ENCODE results near the gene NAV3.

NAV3 gene

GRCh38 chr12:77882709-77883108 lies 52.0 kb downstream of the NAV3 start:
- H3K27me3 Mint-ChIP-seq = no peaks in the 10 kb centered on the region
- H3K9me3 Mint-ChIP-seq = peaks cover 10% of the 10 kb centered on the region
- no peaks in the 10 kb centered on the region for H3K4me1 Mint-ChIP-seq (ENCODE audit: low read depth)
- H3K36me3 Mint-ChIP-seq (ENCODE audit: low read depth) = no peaks in the 10 kb centered on the region
- H3K4me3 Mint-ChIP-seq = no peak overlapping the region
- H3K27ac Mint-ChIP-seq = no peak overlapping the region

- no peak overlapping the region for H3K4me3 Mint-ChIP-seq
- H3K36me3 Mint-ChIP-seq (ENCODE audit: low read depth) = no peaks in the 10 kb centered on the region
- H3K4me1 Mint-ChIP-seq (ENCODE audit: low read depth) = no peaks in the 10 kb centered on the region
- peaks cover 13% of the 10 kb centered on the region for H3K9me3 Mint-ChIP-seq
- H3K27ac Mint-ChIP-seq = no peak overlapping the region
- H3K27me3 Mint-ChIP-seq = no peaks in the 10 kb centered on the region
Observed at GRCh38 chr12:77888611-77889010, 57.9 kb downstream of the NAV3 start.

GRCh38 chr12:77891518-77892147 lies 60.9 kb downstream of the NAV3 start:
- H3K4me1 Mint-ChIP-seq (ENCODE audit: low read depth) = no peaks in the 10 kb centered on the region
- no peaks in the 10 kb centered on the region for H3K36me3 Mint-ChIP-seq (ENCODE audit: low read depth)
- H3K4me3 Mint-ChIP-seq = no peak overlapping the region
- no peak overlapping the region for H3K27ac Mint-ChIP-seq
- H3K9me3 Mint-ChIP-seq = peaks cover 8% of the 10 kb centered on the region
- H3K27me3 Mint-ChIP-seq = no peaks in the 10 kb centered on the region

- Mint-ChIP-seq H3K36me3 (ENCODE audit: low read depth) (no peaks in the 10 kb centered on the region), H3K4me1 (ENCODE audit: low read depth) (no peaks in the 10 kb centered on the region), H3K4me3 (no peak overlapping the region), H3K9me3 (peaks cover 1% of the 10 kb centered on the region), H3K27me3 (no peaks in the 10 kb centered on the region), H3K27ac (no peak overlapping the region)
Observed at GRCh38 chr12:77893918-77894317, 63.2 kb downstream of the NAV3 start.

- Mint-ChIP-seq H3K27ac (no peak overlapping the region), H3K9me3 (no peaks in the 10 kb centered on the region), H3K27me3 (no peaks in the 10 kb centered on the region), H3K4me1 (ENCODE audit: low read depth) (no peaks in the 10 kb centered on the region), H3K4me3 (no peak overlapping the region), H3K36me3 (ENCODE audit: low read depth) (no peaks in the 10 kb centered on the region)
Observed at GRCh38 chr12:77894556-77894955, 63.9 kb downstream of the NAV3 start.

GRCh38 chr12:77895699-77896098 lies 65.0 kb downstream of the NAV3 start:
- no peaks in the 10 kb centered on the region for H3K27me3 Mint-ChIP-seq
- no peaks in the 10 kb centered on the region for H3K36me3 Mint-ChIP-seq (ENCODE audit: low read depth)
- H3K4me3 Mint-ChIP-seq = no peak overlapping the region
- H3K4me1 Mint-ChIP-seq (ENCODE audit: low read depth) = no peaks in the 10 kb centered on the region
- no peak overlapping the region for H3K27ac Mint-ChIP-seq
- H3K9me3 Mint-ChIP-seq = no peaks in the 10 kb centered on the region

GRCh38 chr12:77907936-77908335 lies 77.2 kb downstream of the NAV3 start:
- no peak overlapping the region for H3K4me3 Mint-ChIP-seq
- no peak overlapping the region for H3K27ac Mint-ChIP-seq
- peaks cover 11% of the 10 kb centered on the region for H3K9me3 Mint-ChIP-seq
- H3K4me1 Mint-ChIP-seq (ENCODE audit: low read depth) = no peaks in the 10 kb centered on the region
- H3K27me3 Mint-ChIP-seq = no peaks in the 10 kb centered on the region
- no peaks in the 10 kb centered on the region for H3K36me3 Mint-ChIP-seq (ENCODE audit: low read depth)

GRCh38 chr12:77914081-77914488 lies 83.4 kb downstream of the NAV3 start:
- H3K36me3 Mint-ChIP-seq (ENCODE audit: low read depth) = no peaks in the 10 kb centered on the region
- peaks cover 5% of the 10 kb centered on the region for H3K9me3 Mint-ChIP-seq
- no peak overlapping the region for H3K4me3 Mint-ChIP-seq
- no peak overlapping the region for H3K27ac Mint-ChIP-seq
- H3K4me1 Mint-ChIP-seq (ENCODE audit: low read depth) = no peaks in the 10 kb centered on the region
- H3K27me3 Mint-ChIP-seq = no peaks in the 10 kb centered on the region

- Mint-ChIP-seq H3K9me3 (peaks cover 5% of the 10 kb centered on the region), H3K36me3 (ENCODE audit: low read depth) (no peaks in the 10 kb centered on the region), H3K27ac (no peak overlapping the region), H3K4me3 (no peak overlapping the region), H3K4me1 (ENCODE audit: low read depth) (no peaks in the 10 kb centered on the region), H3K27me3 (no peaks in the 10 kb centered on the region)
Observed at GRCh38 chr12:77915071-77915600, 84.4 kb downstream of the NAV3 start.

GRCh38 chr12:77916276-77916675 lies 85.6 kb downstream of the NAV3 start:
- Mint-ChIP-seq H3K27ac (no peak overlapping the region), H3K27me3 (no peaks in the 10 kb centered on the region), H3K4me1 (ENCODE audit: low read depth) (no peaks in the 10 kb centered on the region), H3K4me3 (no peak overlapping the region), H3K9me3 (no peaks in the 10 kb centered on the region), H3K36me3 (ENCODE audit: low read depth) (no peaks in the 10 kb centered on the region)

GRCh38 chr12:77918046-77918445 lies 87.4 kb downstream of the NAV3 start:
- Mint-ChIP-seq H3K27ac (no peak overlapping the region), H3K9me3 (no peaks in the 10 kb centered on the region), H3K4me1 (ENCODE audit: low read depth) (no peaks in the 10 kb centered on the region), H3K4me3 (no peak overlapping the region), H3K27me3 (no peaks in the 10 kb centered on the region), H3K36me3 (ENCODE audit: low read depth) (no peaks in the 10 kb centered on the region)

- H3K4me1 Mint-ChIP-seq (ENCODE audit: low read depth) = no peaks in the 10 kb centered on the region
- H3K4me3 Mint-ChIP-seq = no peak overlapping the region
- no peak overlapping the region for H3K27ac Mint-ChIP-seq
- H3K9me3 Mint-ChIP-seq = no peaks in the 10 kb centered on the region
- no peaks in the 10 kb centered on the region for H3K36me3 Mint-ChIP-seq (ENCODE audit: low read depth)
- no peaks in the 10 kb centered on the region for H3K27me3 Mint-ChIP-seq
Observed at GRCh38 chr12:77919450-77919849, 88.8 kb downstream of the NAV3 start.

GRCh38 chr12:77923882-77924281 lies 93.2 kb downstream of the NAV3 start:
- H3K27me3 Mint-ChIP-seq = no peaks in the 10 kb centered on the region
- no peak overlapping the region for H3K27ac Mint-ChIP-seq
- no peak overlapping the region for H3K4me3 Mint-ChIP-seq
- no peaks in the 10 kb centered on the region for H3K9me3 Mint-ChIP-seq
- no peaks in the 10 kb centered on the region for H3K4me1 Mint-ChIP-seq (ENCODE audit: low read depth)
- H3K36me3 Mint-ChIP-seq (ENCODE audit: low read depth) = no peaks in the 10 kb centered on the region

- H3K9me3 Mint-ChIP-seq = no peaks in the 10 kb centered on the region
- H3K27me3 Mint-ChIP-seq = no peaks in the 10 kb centered on the region
- no peaks in the 10 kb centered on the region for H3K36me3 Mint-ChIP-seq (ENCODE audit: low read depth)
- no peaks in the 10 kb centered on the region for H3K4me1 Mint-ChIP-seq (ENCODE audit: low read depth)
- no peak overlapping the region for H3K27ac Mint-ChIP-seq
- no peak overlapping the region for H3K4me3 Mint-ChIP-seq
Observed at GRCh38 chr12:77924703-77925102, 94.0 kb downstream of the NAV3 start.

- H3K4me1 Mint-ChIP-seq (ENCODE audit: low read depth) = no peaks in the 10 kb centered on the region
- H3K9me3 Mint-ChIP-seq = no peaks in the 10 kb centered on the region
- no peak overlapping the region for H3K27ac Mint-ChIP-seq
- no peak overlapping the region for H3K4me3 Mint-ChIP-seq
- no peaks in the 10 kb centered on the region for H3K36me3 Mint-ChIP-seq (ENCODE audit: low read depth)
- no peaks in the 10 kb centered on the region for H3K27me3 Mint-ChIP-seq
Observed at GRCh38 chr12:77925536-77926108, 94.9 kb downstream of the NAV3 start.

- no peaks in the 10 kb centered on the region for H3K36me3 Mint-ChIP-seq (ENCODE audit: low read depth)
- H3K27me3 Mint-ChIP-seq = no peaks in the 10 kb centered on the region
- no peak overlapping the region for H3K27ac Mint-ChIP-seq
- no peaks in the 10 kb centered on the region for H3K4me1 Mint-ChIP-seq (ENCODE audit: low read depth)
- peaks cover 2% of the 10 kb centered on the region for H3K9me3 Mint-ChIP-seq
- no peak overlapping the region for H3K4me3 Mint-ChIP-seq
Observed at GRCh38 chr12:77928078-77928477, 97.4 kb downstream of the NAV3 start.

Data from stimulated activated naive CD8-positive, alpha-beta T cell treated with anti-CD3 and anti-CD28 coated beads, Interleukin-15, Interleukin-2, amounts not matched to agents 100 ng/mL and 50 ng/mL, for 24 hours (primary cell).